Cerebellar nuclear complex (tissue), 1 donor: ENCODE measurements around the gene MAMLD1.

Experiments
- DNase-seq, 2 experiments: peaks; one replicate each; lab custom pipeline; 2025; lab: John Stamatoyannopoulos, UW

MAMLD1 gene

DNA sequence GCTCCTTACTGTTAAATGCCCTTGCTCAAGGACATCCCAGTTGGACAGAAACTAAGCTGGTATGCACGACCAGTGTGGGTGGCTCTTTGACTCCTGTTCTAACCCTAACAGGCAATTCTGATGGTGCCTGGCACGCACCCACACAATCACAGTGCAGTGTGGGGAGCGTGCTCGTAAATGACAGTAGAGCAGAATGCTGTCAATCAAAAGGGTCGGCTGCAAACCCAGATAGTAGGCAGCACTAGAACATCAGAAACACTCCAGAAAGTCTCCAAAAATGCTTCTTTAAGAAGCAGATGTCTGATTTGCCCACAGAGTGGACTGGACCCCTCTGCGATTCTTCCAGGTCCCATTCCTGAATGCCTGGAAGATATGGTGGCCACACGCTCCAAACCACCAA is 167.7 kb downstream of the MAMLD1 start:
- DNase-seq: no peak

GRCh38 chrX:150531467-150531866 is 168.3 kb downstream of the MAMLD1 start:
- DNase-seq: no peak

- no peak for DNase-seq
Observed at GRCh38 chrX:150533863-150534262, 170.7 kb downstream of the MAMLD1 start.

GRCh38 chrX:150536455-150537116 is 173.5 kb downstream of the MAMLD1 start:
- no peak for DNase-seq

GRCh38 chrX:150537851-150538250 is 174.7 kb downstream of the MAMLD1 start:
- no peak for DNase-seq

DNA sequence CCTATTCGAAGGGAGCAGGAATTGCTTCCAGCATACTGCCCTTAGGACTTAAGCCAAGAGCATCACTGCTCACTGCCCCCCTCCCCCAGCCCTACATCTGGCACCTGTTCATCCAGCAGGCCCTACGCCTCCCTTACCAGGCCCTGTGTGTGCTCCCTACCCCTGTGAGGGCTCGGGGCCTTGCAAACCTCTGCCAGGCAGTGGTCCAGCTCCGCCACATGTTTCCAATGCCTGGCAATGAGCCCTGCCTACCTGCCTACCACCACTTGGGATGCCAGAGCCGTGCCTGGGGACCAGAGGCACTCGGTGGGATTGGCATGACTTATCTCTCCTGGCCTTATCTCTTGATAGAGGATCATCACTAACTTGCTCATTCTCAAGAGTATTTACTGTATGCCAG is 177.8 kb downstream of the MAMLD1 start:
- no peak for DNase-seq

DNA sequence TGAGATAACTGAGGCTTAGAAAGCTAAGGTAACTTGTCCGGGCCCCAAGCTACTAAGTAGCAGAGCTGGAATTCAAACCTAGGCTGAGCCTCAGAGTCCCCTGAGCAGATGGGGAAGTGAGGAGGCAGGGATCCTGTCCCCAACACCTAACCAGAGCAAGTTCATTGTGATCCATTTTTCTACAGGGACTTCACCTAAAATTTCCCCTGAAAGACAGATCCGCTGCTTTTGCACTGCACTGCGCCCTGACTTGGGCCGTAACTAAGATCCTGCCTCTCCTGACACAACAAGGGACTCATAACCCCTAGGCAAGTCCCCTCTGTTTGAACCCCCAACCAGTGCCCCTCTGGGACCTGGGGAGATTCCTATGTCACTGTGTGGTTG is 179.7 kb downstream of the MAMLD1 start:
- DNase-seq: no peak

DNA sequence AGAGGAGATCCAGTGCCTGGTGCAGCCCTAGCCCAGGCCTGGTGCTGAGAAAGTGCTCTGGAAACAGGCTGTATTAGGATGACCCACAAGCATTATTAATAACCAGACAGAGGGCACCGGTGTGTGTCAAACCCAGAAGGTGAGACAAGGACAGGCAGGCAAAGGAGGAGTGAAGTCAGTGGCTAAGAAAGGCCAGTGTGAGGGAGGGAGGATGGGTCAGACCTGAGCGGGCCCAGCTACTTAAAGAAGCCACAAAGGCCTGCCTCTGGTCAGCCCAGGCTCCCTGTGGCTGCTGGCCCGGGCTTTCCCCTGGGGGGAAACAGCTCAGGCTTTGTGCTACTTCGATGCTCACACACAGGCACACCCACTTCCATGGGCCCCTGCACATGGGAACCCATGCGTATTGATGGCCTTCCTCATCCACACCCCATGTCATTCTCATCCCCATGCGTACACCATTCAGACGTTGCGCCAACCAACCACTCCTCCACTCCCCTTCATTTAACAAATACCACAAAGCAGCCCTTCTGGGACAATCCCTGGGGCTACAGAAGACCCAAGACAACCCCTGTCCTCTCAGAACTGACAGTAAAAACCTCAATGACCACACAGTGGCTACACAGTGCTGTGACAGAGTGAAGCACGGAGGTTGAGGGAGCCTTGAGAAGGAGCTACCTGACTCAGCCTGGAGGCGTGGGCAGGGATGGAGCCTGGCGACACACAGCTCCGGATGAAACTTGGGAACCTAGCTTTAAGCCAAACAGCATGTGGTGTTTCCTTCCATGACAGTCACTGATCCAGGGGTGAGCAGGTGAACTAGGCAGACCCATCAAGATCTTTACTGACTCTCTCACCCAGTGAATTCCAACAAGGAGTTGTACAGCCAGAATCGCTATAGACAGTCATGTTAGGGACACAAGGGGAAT is 180.4 kb downstream of the MAMLD1 start:
- no peak for DNase-seq

DNA sequence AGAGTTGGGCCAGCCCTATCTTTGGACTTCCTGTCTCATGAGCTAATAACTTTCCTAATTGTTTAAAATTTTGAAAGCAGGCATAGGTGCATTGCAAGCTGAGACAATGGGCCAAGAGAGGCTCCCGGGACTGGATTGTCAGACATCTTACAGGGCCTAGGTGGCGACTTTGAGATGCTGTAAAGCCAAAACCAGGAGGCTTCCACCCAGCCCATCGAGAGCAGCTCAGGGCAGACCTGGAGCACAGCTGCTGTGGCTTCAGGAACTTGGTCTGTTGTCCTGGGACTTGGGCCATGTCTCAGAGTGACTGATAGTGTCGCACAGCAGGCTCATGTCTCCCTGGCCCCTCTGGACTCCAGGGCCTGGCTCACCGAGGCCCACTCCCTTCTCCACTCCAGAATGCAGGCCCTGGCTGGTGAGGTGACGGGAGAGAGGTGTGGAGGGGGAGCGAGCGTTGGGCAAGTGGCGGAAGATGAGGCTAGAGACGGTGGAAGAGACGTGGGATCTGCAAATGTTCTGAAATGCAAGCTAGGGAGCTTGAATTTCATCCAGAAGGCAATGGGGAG is 181.2 kb downstream of the MAMLD1 start:
- no peak for DNase-seq

- no peak for DNase-seq
Observed at GRCh38 chrX:150544835-150545770, 182.0 kb downstream of the MAMLD1 start.

- DNase-seq: no peak
Observed at GRCh38 chrX:150546711-150547153, 183.6 kb downstream of the MAMLD1 start.

- DNase-seq: peak in 1 of 2 experiments; percentile 2
Observed at GRCh38 chrX:150547375-150548115, 184.4 kb downstream of the MAMLD1 start.

DNA sequence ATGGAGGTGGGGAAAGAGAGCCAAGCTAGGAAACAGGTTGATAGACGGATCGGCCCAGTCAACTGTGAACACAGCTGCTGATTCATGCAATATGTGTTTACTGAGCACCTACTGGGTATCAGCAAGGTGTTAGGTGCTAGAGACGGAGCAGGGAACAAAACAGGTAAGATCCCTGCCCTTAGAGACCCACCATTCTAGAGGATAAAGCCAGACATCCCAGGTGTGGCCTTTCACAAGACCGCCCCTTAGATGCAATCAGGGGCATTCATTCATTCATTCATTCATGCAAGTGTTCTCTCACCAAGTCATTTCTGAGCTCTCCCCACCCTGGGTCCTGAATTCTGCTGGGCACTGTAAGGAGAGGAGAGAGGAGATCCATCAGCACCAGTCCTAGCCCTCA is 185.1 kb downstream of the MAMLD1 start:
- DNase-seq: no peak

DNA sequence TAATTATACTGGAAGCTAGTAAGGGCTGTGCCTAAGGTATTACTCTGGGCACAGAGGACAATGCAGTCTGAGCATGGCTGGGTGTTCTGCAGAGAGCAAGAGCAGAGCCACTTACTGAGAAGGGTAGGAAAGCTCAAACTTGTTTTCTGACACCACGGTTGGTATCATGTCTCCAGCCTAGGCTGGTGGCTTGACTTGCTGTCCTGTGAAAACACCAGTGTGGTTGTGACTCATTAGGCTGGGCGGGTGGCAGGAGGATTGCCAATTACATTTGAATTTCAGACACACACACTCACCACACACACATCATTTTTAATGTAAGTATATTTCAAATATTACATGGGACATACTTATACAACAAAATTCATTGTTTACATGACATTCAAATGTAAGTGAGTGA is 185.6 kb downstream of the MAMLD1 start:
- no peak for DNase-seq

DNA sequence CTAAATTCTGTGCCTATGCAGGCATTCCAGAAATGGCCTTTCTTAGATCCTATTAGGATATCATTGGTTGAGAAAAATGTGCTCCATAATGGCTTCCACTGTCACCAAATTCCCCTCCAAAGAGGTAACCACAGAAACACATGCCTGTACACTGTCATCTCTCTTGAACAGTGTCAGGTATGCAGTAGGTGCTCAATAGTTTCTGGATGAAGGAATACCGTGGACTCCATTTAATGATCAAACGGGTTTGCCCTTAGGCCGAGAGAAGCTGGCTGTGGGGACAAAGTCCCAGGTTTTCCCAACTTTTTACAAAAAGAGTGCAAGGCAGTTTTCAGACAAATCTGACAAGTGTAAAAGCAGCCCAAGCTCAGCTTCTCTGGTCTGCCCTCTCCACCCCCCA is 188.8 kb downstream of the MAMLD1 start:
- no peak for DNase-seq

- no peak for DNase-seq
Observed at GRCh38 chrX:150558424-150558823, 195.3 kb downstream of the MAMLD1 start.
